ENCODE measurements around the gene POLR1G. TPM values are rescaled to one million over a fixed set of nuclear protein-coding genes. Genes with fewer than 3 reads are reported as not detected.

POLR1G gene
- total and polyA plus RNA-seq, 2 experiments from 2014 or later: 33.0 to 85.9 TPM

- Histone ChIP-seq H3K9me2 (ENCODE audit: insufficient read depth) (no peaks in the 10 kb centered on the region), H3F3A (replicated peaks; ENCODE audit: low read depth) (peaks cover 25% of the 10 kb centered on the region), H3K4me3 (peak overlapping the region; percentile 87), H2AFZ (no peak overlapping the region; the same call in 1 of the 2 replicates), H3K27me3 (ENCODE audit: insufficient read depth) (peaks cover 16% of the 10 kb centered on the region), H4K20me1 (replicated peaks; ENCODE audit: insufficient read depth) (no peaks in the 10 kb centered on the region), H3K36me3 (ENCODE audit: insufficient read depth) (no peaks in the 10 kb centered on the region), H3K4me1 (ENCODE audit: insufficient read depth) (peaks cover 15% of the 10 kb centered on the region), H3K4me2 (peak overlapping the region; percentile 84; the same call in 1 of the 2 replicates), H3K79me2 (replicated peaks; ENCODE audit: insufficient read depth) (no peaks in the 10 kb centered on the region), H3K27ac (ENCODE audit: low read depth) (no peak overlapping the region)
- DNase-seq (ENCODE audit: low spot score) (no peak), ATAC-seq (no peak)
- H3K27me3 Mint-ChIP-seq (ENCODE audit: insufficient read depth, low read depth, poor library complexity): peaks cover 18% of the 10 kb centered on the region
- H3K4me1 Mint-ChIP-seq: peaks cover 22% of the 10 kb centered on the region
- H3K27ac Mint-ChIP-seq: no peak overlapping the region
- no peaks in the 10 kb centered on the region; the same call in 2 of the 3 replicates for H3K36me3 Mint-ChIP-seq (ENCODE audit: low read depth)
- peak overlapping the region; percentile 41; the same call in 2 of the 3 replicates for H3K4me3 Mint-ChIP-seq
- H3K9me3 Mint-ChIP-seq: no peaks in the 10 kb centered on the region
- TF ChIP-seq EZH2 (IDR thresholded peaks at IDR 0.05; ENCODE audit: low read depth, unreplicated experiment): no peak
- no peak for TF ChIP-seq POLR2AphosphoS5 (IDR thresholded peaks at IDR 0.05; ENCODE audit: low read depth)
- TF ChIP-seq NANOG (IDR thresholded peaks at IDR 0.05; ENCODE audit: borderline replicate concordance): no peak
- TF ChIP-seq, protein P1, sequence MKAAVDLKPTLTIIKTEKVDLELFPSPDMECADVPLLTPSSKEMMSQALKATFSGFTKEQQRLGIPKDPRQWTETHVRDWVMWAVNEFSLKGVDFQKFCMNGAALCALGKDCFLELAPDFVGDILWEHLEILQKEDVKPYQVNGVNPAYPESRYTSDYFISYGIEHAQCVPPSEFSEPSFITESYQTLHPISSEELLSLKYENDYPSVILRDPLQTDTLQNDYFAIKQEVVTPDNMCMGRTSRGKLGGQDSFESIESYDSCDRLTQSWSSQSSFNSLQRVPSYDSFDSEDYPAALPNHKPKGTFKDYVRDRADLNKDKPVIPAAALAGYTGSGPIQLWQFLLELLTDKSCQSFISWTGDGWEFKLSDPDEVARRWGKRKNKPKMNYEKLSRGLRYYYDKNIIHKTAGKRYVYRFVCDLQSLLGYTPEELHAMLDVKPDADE (IDR thresholded peaks at IDR 0.05): no peak
- TF ChIP-seq STAT1 (IDR thresholded peaks at IDR 0.05; ENCODE audit: unreplicated experiment): no peak
- TF ChIP-seq CTCF (conservative IDR thresholded peaks at IDR 0.05; ENCODE audit: low read depth in 2 of 2): no peak
These were observed 32.7 kb downstream of the POLR1G start for GRCh38 chr19:45439190-45439568.

DNA sequence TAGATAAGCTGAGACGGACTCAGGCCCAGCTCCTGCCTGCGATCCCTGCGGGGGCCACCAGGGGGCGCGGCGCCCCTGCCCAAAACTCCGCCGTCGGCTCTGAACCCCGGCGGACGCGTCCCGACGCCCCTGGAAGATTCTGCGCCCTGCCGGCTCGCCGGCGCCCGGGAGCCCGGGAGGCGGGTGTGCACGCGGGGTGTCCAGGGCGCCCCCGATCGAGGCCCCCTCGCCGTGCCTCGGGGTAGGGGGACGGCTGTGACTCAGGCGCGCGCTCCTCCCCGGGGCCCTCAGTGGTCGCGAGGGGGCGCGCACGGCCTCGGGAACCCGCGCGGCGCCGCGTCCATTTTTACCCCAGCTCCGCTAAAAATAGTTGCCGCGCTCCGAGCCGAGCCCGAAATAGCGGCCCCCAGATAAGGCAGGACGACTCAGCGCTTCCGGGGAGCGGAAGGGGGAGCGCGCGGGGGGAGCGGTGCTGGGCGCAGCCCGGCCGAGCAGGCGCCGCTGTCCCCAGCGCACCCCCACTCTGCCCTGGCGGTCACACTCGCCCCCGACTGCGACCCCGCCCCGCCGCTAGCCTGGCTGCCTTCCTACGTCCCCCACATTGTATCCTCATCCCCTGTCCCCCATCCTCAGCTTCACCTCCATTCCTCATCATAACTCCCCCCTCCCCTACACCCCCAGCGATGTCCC is 33.3 kb downstream of the POLR1G start:
- H3K4me1 Mint-ChIP-seq: peaks cover 26% of the 10 kb centered on the region
- H3K27ac Mint-ChIP-seq: no peak overlapping the region
- peaks cover 26% of the 10 kb centered on the region for H3F3A ChIP-seq (replicated peaks; ENCODE audit: low read depth)
- H3K9me3 Mint-ChIP-seq: no peaks in the 10 kb centered on the region
- H3K9me2 ChIP-seq (ENCODE audit: insufficient read depth): no peaks in the 10 kb centered on the region
- no peaks in the 10 kb centered on the region for H4K20me1 ChIP-seq (replicated peaks; ENCODE audit: insufficient read depth)
- H3K27me3 ChIP-seq (ENCODE audit: insufficient read depth): peaks cover 19% of the 10 kb centered on the region
- H3K4me3 Mint-ChIP-seq: peak overlapping the region; percentile 69
- no peaks in the 10 kb centered on the region for H3K36me3 ChIP-seq (ENCODE audit: insufficient read depth)
- peaks cover 18% of the 10 kb centered on the region for H3K4me1 ChIP-seq (ENCODE audit: insufficient read depth)
- H3K4me3 ChIP-seq: peak overlapping the region; percentile 87
- no peaks in the 10 kb centered on the region for H3K79me2 ChIP-seq (replicated peaks; ENCODE audit: insufficient read depth)
- H2AFZ ChIP-seq: peak overlapping the region; percentile 96
- no peaks in the 10 kb centered on the region; the same call in 2 of the 3 replicates for H3K36me3 Mint-ChIP-seq (ENCODE audit: low read depth)
- peak overlapping the region; percentile 84 for H3K4me2 ChIP-seq
- peak; percentile 76 for DNase-seq (ENCODE audit: low spot score)
- peak; percentile 22 for ATAC-seq
- peaks cover 20% of the 10 kb centered on the region for H3K27me3 Mint-ChIP-seq (ENCODE audit: insufficient read depth, low read depth, poor library complexity)
- no peak overlapping the region for H3K27ac ChIP-seq (ENCODE audit: low read depth)
- TF ChIP-seq CTCF (conservative IDR thresholded peaks at IDR 0.05; ENCODE audit: low read depth in 2 of 2) (peak; percentile 71 to 93), ZNF331 (CRISPR knock-in tag; IDR thresholded peaks at IDR 0.05; ENCODE audit: low read depth) (no peak), NANOG (IDR thresholded peaks at IDR 0.05; ENCODE audit: borderline replicate concordance) (no peak), ZNF462 (CRISPR knock-in tag; IDR thresholded peaks at IDR 0.05) (no peak), CREB1 (CRISPR knock-in tag; IDR thresholded peaks at IDR 0.05; ENCODE audit: low read depth) (no peak)
